Common myeloid progenitor, CD34-positive (primary cell): ENCODE results near the gene RMI2.
"Not testable (repeated sequence)": the region's sequence is repeated elsewhere in the genome, so short reads cannot be mapped to it uniquely, and the experiment has no call there.

Source experiments
- CTCF ChIA-PET: fragments of 350-600 bp; sonication (Branson Sonifier 250); formaldehyde crosslinking; loops from one replicate; lab custom pipeline; 2021; ENCODE audit warnings: antibody characterized with exemption; lab: Charles Lee
- POLR2A ChIA-PET: fragments of 350-600 bp; sonication (Branson Sonifier 250); formaldehyde crosslinking; loops from one replicate; lab custom pipeline; 2021; ENCODE audit warnings: antibody characterized with exemption; lab: Charles Lee
- DNase-seq, 3 donors: peaks; one replicate each; pipeline versions ENCODE4 v3.0.0 to v3.0.0-alpha.2; 2013
- H3K27ac ChIP-seq, 2 experiments: 1 replicate in 1 of 2; 2 replicates in 1 of 2; pipeline ENCODE4 v1.7.0; 2013; ENCODE audit warnings: inconsistent platforms in 2 of 2, low read length in 2 of 2, mild to moderate bottlenecking in 2 of 2, low read depth in 1 of 2, moderate library complexity in 1 of 2; ENCODE audit not compliant: severe bottlenecking in 2 of 2, insufficient read depth in 1 of 2, poor library complexity in 1 of 2
- H3K27me3 ChIP-seq, 5 experiments: replicated peaks in 2 of 5; 1 replicate in 3 of 5; 2 replicates in 2 of 5; pipeline versions ENCODE4 v1.6.1 to v1.7.0; 2013; ENCODE audit warnings: low read length in 4 of 5, mild to moderate bottlenecking in 2 of 5, moderate library complexity in 2 of 5, inconsistent platforms in 1 of 5; ENCODE audit not compliant: insufficient read depth in 5 of 5, control insufficient read depth in 4 of 5
- H3K36me3 ChIP-seq, 4 experiments: 1 replicate in 2 of 4; 2 replicates in 2 of 4; pipeline versions ENCODE4 v1.6.1 to v1.7.0; 2013; ENCODE audit warnings: low read length in 3 of 4, control low read depth in 1 of 4, mild to moderate bottlenecking in 1 of 4; ENCODE audit not compliant: control insufficient read depth in 4 of 4, insufficient read depth in 4 of 4
- H3K4me1 ChIP-seq, 4 experiments: 1 replicate in 3 of 4; 2 replicates in 1 of 4; pipeline versions ENCODE4 v1.6.1 to v1.7.1; 2013; ENCODE audit warnings: low read length in 3 of 4, mild to moderate bottlenecking in 3 of 4, control low read depth in 1 of 4, inconsistent platforms in 1 of 4, moderate library complexity in 1 of 4; ENCODE audit not compliant: control insufficient read depth in 4 of 4, insufficient read depth in 4 of 4; ENCODE audit errors: control extremely low read depth in 1 of 4
- H3K4me3 ChIP-seq, 7 experiments: 1 replicate in 4 of 7; 2 replicates in 3 of 7; pipeline versions ENCODE4 v1.5.1 to v1.7.0; 2013; ENCODE audit warnings: mild to moderate bottlenecking in 7 of 7, low read length in 6 of 7, moderate library complexity in 6 of 7, inconsistent platforms in 2 of 7, low read depth in 2 of 7, control low read depth in 1 of 7; ENCODE audit not compliant: insufficient read depth in 4 of 7, control insufficient read depth in 1 of 7; ENCODE audit errors: extremely low read depth in 1 of 7
- H3K9me3 ChIP-seq, 5 experiments: 1 replicate in 4 of 5; 2 replicates in 1 of 5; pipeline versions ENCODE4 v1.6.1 to v1.7.1; 2013; ENCODE audit warnings: low read length in 4 of 5, mild to moderate bottlenecking in 2 of 5, inconsistent platforms in 1 of 5, low read depth in 1 of 5, moderate library complexity in 1 of 5; ENCODE audit not compliant: control insufficient read depth in 4 of 5, insufficient read depth in 2 of 5; ENCODE audit errors: control extremely low read depth in 1 of 5
- WGBS: methylation state at CpG from one replicate; pipeline ENCODE4 v1.1.5; 2013; ENCODE audit not compliant: insufficient coverage; 5-methylcytosine and 5-hydroxymethylcytosine counted together

RMI2 gene

DNA sequence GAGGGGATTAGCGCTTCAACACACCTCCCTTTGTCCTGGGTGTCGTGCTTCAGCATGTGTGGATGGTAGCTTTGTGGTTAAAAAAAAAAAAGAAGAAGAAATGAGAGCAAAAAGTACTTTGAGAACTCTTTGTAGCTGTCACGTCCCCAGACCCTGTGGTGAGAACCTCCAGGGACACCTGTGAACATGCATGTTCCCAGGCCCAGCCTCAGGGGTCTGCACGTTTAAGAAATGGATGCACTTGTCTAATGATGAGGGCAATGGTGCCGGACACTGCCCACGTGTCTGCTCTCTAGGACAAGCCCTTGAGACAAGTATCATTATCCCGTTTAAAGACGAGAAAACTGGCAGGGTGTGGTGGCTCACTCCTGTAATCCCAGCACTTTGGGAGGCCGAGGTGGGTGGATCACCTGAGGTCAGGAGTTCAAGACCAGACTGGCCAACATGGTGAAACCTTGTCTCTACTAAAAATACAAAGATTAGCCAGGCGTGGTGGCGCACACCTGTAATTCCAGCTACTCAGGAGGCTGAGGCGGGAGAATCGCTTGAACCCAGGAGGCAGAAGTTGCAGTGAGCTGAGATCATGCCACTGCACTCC, 46.2 kb upstream of the RMI2 start:
- H3K36me3 ChIP-seq, H3K27ac ChIP-seq, H3K27me3 ChIP-seq, H3K4me3 ChIP-seq, H3K9me3 ChIP-seq, POLR2A ChIA-PET: not testable (repeated sequence)
- DNase-seq: peak in 1 of 3 donors; percentile 10
- WGBS: 83% methylated on average over 10 of the region's 13 CpGs
- CTCF ChIA-PET: interaction anchor here (0.8 to 3.4 kb wide), 14 partner anchors 9 to 349 kb away, joined by 3 to 19 read pairs (median 6); no protein-coding TSS in a partner anchor
- peaks cover 5 to 38% (median 30%) of the 10 kb centered on the region in 4 experiments for H3K4me1 ChIP-seq

DNA sequence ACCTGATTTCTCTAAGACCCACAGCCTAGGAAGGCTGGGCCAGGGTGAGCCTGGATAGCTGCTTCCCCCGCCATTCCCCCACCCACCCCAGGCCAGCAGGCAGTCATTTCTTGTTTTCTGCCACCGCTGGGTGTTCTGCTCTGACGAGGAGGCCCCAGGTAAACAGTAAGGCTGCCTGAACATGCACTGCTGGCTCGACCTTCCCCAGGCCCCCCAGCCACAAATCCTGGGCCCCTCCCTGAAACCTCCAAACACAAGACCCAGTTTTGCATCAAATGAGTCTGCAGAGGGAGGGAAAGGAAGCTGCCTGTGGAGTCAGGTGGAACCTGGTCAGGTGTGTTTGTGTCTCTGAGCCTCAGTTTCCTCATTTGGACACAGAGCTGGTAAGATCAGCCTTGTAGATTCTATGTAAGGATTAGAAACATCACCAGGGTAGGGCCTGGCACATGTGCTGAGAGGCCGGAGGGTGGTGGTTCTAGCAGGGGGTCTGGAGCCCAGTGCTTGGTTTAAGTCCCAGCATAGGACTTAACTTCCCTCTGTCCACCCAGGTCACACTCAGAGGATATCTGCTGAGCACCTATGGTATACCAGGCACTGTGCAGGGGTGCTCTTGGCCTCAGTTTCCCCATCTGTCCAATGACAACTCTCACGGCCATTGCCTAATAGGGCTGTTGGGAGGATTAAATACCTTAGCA, 45.2 kb upstream of the RMI2 start:
- no peaks in the 10 kb centered on the region for H3K36me3 ChIP-seq
- no peak overlapping the region for H3K27ac ChIP-seq
- ChIA-PET CTCF (interaction anchor here (1.8 to 3.4 kb wide), 3 partner anchors 15 to 336 kb away, joined by 6 to 19 read pairs (median 15); no protein-coding TSS in a partner anchor), POLR2A (no interaction called here)
- DNase-seq: no peak
- H3K4me1 ChIP-seq: peaks cover 5 to 40% (median 31%) of the 10 kb centered on the region in 4 experiments
- 84% methylated on average over 4 of the region's 6 CpGs for WGBS
- peaks cover 0 to 5% (median 0%) of the 10 kb centered on the region in 5 experiments for H3K9me3 ChIP-seq
- H3K4me3 ChIP-seq: no peak overlapping the region
- H3K27me3 ChIP-seq: no peaks in the 10 kb centered on the region

DNA sequence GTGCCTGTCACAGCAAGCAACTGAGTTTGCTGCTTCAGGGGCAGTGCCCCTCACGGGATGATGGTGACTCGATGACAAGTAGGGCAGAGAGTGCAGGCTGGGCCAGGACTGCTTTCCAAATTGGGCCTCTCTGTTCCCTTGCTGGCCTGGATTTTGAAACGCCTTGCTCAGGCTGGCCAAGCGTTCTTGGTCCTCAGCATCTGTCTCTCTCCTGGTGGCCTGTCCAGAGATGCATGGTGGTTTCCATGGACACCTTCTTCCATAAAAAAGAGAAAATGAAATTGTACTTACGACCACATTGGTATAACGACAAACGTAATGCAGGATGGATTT, 44.7 kb upstream of the RMI2 start:
- no peaks in the 10 kb centered on the region for H3K27me3 ChIP-seq
- DNase-seq: no peak
- peaks cover 5 to 43% (median 33%) of the 10 kb centered on the region in 4 experiments for H3K4me1 ChIP-seq
- no peak overlapping the region for H3K4me3 ChIP-seq
- H3K9me3 ChIP-seq: peaks cover 0 to 5% (median 0%) of the 10 kb centered on the region in 5 experiments
- ChIA-PET CTCF (interaction anchor here (1.1 to 1.8 kb wide), 2 partner anchors 46 to 336 kb away, joined by 3 to 6 read pairs; no protein-coding TSS in a partner anchor), POLR2A (no interaction called here)
- no peaks in the 10 kb centered on the region for H3K36me3 ChIP-seq
- 100% methylated on average over 4 of the region's 7 CpGs for WGBS
- no peak overlapping the region for H3K27ac ChIP-seq

DNA sequence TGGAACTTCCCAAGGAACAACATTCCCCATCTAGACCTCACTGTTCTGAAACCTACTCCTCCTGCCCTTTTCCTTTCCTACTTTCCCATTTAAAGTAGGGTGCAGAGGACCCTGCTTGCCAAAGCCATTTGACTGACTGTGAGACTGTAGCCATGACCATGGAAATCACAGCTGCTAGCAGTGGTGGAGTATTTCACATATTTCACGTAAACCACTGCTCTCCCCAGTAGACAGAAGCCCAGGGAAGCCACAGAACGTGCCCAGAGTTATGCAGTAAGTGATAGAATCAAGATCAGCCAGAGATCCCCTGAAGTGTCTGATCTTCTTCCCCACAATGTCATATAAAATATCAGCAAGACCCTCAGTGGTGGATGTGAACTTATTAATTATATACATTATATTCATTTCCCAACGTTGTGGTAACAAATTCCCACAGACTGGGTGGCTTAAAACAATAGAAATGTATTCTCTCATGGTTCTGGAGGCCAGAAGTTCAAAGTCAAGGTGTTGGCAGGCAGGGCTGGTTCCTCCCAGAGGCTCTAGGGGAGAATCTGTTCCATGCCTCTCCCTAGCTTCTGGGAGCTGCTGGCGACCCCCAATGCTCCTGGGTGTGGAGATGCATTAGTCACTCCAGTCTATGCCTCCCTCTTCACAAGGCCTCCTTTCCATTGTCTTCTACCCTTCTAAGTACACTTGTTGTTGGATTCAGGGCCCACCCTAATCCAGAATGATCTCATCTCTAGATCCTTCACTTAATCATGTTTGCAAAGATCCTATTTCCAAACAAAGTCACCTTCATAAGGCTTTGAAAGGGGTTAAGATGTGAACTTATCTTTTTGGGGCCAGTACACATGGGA, 43.4 kb upstream of the RMI2 start:
- WGBS: 100% methylated on average over 2 of the region's 4 CpGs

DNA sequence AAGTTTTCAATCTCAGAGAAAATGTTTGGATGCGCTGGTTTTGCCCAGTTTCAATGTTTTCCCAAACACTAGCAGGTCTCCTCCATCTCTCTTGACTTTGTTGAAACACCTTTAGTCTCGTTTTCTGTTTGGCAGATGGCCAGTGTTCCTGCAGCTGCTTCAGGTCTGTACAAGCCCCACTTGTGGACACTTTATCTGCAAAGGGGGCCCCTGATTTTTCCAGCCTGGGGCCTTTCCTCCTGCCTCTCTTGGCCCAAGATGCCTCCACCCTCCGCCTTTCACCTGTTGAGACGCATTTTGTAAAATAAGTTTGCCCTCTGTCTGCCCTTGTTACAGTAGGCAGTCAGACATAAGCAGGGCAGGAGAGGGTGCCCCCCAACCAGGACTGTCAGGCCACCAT, 42.3 kb upstream of the RMI2 start:
- H3K27me3 ChIP-seq: no peaks in the 10 kb centered on the region
- peaks cover 0 to 24% (median 14%) of the 10 kb centered on the region in 4 experiments for H3K4me1 ChIP-seq
- DNase-seq: no peak
- H3K9me3 ChIP-seq: peaks cover 0 to 5% (median 0%) of the 10 kb centered on the region in 5 experiments
- no peaks in the 10 kb centered on the region for H3K36me3 ChIP-seq
- CTCF ChIA-PET: interaction anchor here (0.6 kb wide), 1 partner anchor 349 kb away, joined by 3 read pairs; no protein-coding TSS in a partner anchor
- POLR2A ChIA-PET: no interaction called here
- H3K4me3 ChIP-seq: no peak overlapping the region
- 80% methylated on average over 1 of the region's 4 CpGs for WGBS
- no peak overlapping the region for H3K27ac ChIP-seq

More for the DNA sequence above, 43.4 kb upstream of the RMI2 start:
- Histone ChIP-seq H3K4me3 (no peak overlapping the region), H3K27ac (no peak overlapping the region), H3K36me3 (no peaks in the 10 kb centered on the region), H3K9me3 (peaks cover 0 to 5% (median 0%) of the 10 kb centered on the region in 5 experiments), H3K4me1 (peaks cover 5 to 32% (median 25%) of the 10 kb centered on the region in 4 experiments), H3K27me3 (no peaks in the 10 kb centered on the region)
- POLR2A ChIA-PET: no interaction called here
- CTCF ChIA-PET: interaction anchor here (0.6 to 1.1 kb wide), 3 partner anchors 9 to 348 kb away, joined by 3 to 4 read pairs (median 3); no protein-coding TSS in a partner anchor
- DNase-seq: no peak

DNA sequence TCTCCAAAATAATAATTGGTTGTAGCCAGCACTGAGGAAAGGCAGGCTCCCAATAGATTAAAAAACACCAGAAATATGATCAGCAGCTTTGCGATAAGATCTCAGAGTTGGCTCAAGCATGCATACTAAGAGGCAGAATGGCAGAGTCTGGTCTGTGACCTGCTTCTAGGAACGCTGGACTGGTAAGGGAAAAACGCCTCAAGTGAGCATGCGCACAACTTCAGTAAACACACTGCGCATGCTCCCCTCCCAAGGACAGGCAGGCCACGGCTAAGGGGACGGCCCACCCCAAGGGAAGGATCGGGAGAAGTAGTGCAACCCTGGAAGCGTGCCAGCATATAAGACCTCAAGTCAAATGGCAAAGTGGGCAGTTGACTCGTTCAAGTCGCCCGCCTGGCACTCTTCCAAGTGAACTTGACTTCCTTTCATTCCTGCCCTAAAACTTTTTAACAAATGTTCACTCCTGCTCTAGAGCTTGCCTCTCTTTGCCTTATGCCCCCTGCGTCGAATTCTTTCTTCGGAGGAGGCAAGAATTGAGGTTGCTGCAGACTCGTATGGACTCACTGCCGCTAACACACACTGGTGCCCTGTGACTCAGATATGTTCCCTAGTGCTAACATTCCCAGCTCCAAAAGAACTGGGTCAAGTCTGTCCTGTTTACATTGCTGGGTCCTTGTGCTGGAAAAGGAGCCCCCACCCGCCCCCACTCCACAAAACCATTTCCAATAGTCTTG, 41.7 kb upstream of the RMI2 start:
- H3K4me3 ChIP-seq: no peak overlapping the region
- no peaks in the 10 kb centered on the region for H3K27me3 ChIP-seq
- CTCF ChIA-PET: no interaction called here
- peaks cover 0 to 24% (median 14%) of the 10 kb centered on the region in 4 experiments for H3K4me1 ChIP-seq
- no peaks in the 10 kb centered on the region for H3K36me3 ChIP-seq
- peaks cover 0 to 5% (median 0%) of the 10 kb centered on the region in 5 experiments for H3K9me3 ChIP-seq
- POLR2A ChIA-PET: no interaction called here
- DNase-seq: peak in 1 of 3 donors; percentile 26
- WGBS: 87% methylated on average over 17 of the region's 18 CpGs
- H3K27ac ChIP-seq: no peak overlapping the region
